HG03520 (cell line): ENCODE data around the gene ZNF316.

Source experiments
- ATAC-seq: cut with Tn5 transposase; IDR thresholded peaks from one replicate; pipeline ENCODE4 v1.9.1; 2021; ENCODE audit warnings: mild to moderate bottlenecking, moderate library complexity; ENCODE audit not compliant: unreplicated experiment

ZNF316 gene

GRCh38 chr7:6680146-6680545 lies 43.0 kb downstream of the ZNF316 start:
- no peak for ATAC-seq

DNA sequence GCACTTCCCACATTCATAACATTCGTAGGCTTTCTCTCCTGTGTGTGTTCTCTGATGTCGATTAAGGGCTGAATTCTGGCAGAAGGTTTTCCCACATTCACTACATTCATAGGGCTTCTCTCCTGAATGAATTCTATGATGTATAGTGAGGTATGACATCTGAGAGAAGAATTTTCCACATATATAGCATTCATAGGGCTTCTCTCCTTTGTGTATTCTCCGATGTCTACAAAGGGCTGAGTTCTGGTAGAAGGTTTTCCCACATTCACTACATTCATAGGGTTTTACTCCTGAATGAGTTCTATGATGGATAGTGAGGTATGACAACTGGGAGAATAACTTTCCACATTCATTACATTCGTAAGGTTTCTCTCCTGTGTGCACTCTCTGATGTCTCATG lies 54.0 kb downstream of the ZNF316 start:
- ATAC-seq = no peak

DNA sequence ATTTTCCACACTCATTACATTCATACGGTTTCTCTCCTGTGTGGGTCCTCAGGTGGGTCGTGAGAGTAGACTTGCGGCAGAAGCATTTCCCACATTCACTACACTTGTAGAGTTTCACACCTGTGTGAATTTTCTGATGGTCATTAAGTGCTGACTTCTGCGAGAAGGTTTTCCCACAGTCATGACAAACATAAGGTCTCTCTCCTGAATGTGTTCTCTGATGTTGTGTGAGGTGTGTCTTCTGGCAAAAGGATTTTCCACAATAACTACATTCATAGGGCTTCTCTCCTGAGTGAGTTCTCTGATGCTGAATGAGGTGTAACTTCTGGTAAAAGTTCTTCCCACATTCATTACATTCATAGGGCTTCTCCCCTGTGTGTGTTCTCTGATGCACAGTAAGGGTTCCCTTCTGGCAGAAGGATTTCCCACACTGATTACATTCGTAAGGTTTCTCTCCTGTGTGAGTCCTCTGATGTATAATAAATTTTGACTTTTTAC lies 54.5 kb downstream of the ZNF316 start:
- ATAC-seq = no peak

DNA sequence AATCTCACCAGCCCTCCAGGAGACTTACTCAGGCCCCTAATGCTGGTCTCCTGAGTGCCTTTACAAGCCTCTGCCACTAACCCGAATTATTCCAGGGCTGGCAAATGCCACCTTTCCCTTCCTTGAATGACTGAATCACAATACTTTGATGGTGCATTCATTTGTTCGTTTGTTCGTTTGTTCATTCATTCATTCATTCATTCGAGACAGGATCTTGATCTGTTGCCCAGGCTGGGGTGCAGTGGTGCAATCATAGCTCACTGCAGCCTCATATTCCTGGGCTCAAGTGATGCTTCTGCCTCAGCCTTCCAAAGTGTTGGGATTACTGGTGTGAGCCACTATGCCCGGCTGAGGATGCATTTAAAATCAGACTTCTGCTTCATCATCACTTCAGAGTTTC lies 63.7 kb downstream of the ZNF316 start:
- no peak for ATAC-seq

- ATAC-seq = no peak
Measured at GRCh38 chr7:6701860-6702259, 64.7 kb downstream of the ZNF316 start.
